ENCODE results near the gene TGFB1I1. TPM values are rescaled to one million over a fixed set of nuclear protein-coding genes. Genes with fewer than 3 reads are reported as not detected.

TGFB1I1 gene
- total and polyA plus RNA-seq, 2 donors (not counting 3 experiments of a cell fraction or from before 2014, with no cell fraction given), result 73.7 to 115 TPM

DNA sequence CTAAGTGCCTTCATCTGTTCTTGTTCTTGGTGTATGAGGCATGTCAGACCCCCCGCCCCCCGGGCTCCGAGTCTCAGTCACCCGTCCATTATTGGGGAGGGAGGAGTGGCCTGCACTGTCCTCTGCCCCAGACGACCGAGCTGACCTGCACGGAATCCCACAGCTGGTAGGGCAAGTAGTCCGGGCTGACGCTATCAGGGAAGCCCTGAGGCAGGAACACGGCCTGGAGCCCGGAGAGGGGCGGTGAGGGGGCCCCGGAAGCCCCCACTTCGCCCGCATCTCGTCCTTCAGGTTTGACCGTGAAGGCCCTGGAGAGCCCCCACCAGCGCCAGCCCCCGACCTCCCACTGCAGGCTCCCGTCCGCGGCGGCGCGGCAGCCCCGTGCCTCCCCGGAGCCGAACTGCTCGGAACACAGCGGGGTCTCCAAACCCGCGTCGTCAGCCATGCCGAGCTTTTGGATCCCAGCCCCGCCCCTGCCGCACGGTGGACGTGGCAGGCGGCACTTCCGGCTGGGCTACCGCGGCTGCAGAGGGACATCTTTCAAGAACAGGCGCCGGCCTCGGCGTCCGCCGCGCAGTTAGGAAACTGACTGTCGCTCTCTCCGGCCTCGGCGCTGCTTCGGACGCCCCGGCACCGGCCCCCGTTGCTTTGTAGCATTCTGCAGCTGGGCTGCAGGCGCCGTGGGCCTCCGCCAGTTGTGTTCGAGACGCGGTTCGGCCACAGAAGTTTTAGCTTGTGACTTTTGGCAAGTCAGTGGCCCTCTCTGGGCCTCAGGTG is 36.2 kb downstream of the TGFB1I1 start, which contains the start of gene RUSF1:
TSS of gene RUSF1 (minus strand) at position 463 of the 777 bp plus-strand sequence. CDS start at position 445, 18 bp downstream.
- FAIRE-seq, result peak; percentile 87
- dilution Hi-C loops (cut with MboI; ENCODE audit: extremely low pct_ligation_motif_present, low sequenced_read_pairs), result no loop called here

DNA sequence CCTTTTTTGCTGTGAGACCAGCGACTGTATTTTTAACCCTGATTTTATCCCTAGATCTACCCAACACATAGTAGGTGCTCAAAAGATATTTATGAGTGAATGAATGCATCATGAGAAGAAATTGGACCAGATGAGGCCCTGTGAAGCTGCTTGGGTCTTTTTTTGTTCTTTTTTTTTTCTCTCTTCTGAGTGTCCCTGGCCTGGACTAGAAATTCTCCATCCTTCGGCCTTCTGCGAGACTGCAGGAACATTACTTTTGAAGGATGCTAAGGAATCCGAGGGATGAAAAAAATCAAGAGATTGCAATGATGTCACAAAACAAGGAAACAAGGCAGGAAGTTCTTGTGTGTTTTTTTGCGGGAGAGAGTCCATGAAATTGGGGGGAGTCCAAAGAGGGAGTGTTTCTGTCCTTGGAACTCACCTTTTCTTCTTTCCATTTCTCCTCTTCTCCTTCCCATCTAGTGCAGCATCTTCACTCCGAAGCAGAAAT is 36.8 kb downstream of the TGFB1I1 start:
- peak overlapping the region; percentile 87 for H3K4me2 ChIP-seq (ENCODE audit: insufficient read depth, low read length)
- H3K9me3 ChIP-seq (replicated peaks; ENCODE audit: control insufficient read depth, insufficient read depth, low read length), result no peaks in the 10 kb centered on the region
- ChIA-PET CTCF (interaction anchor here (0.9 to 1.5 kb wide), 3 partner anchors 11 to 50 kb away, joined by 3 to 4 read pairs (median 4); no protein-coding TSS in a partner anchor), POLR2A (interaction anchor here (0.5 kb wide), 1 partner anchor 37 kb away, joined by 4 read pairs; the partner anchor contains the start of gene TGFB1I1)
- TSS peak; percentile 79 for BruUV-seq (replicated peaks)
- TF ChIP-seq JUN (IDR thresholded peaks at IDR 0.05; ENCODE audit: borderline replicate concordance, insufficient read depth, insufficient read length, low read depth) (no peak), GATA2 (IDR thresholded peaks at IDR 0.05; ENCODE audit: insufficient read depth, insufficient read length, low read depth, low read length) (no peak), FOS (IDR thresholded peaks at IDR 0.05; ENCODE audit: borderline replicate concordance, insufficient read depth, low read length) (no peak), EZH2 (IDR thresholded peaks at IDR 0.05; ENCODE audit: borderline replicate concordance, low read depth, low read length, severe bottlenecking) (no peak), POLR2AphosphoS5 (IDR thresholded peaks at IDR 0.05; ENCODE audit: insufficient read depth, low read depth, low read length) (no peak), MYC (IDR thresholded peaks at IDR 0.05; ENCODE audit: low read depth, low read length) (no peak), POLR2A (IDR thresholded peaks at IDR 0.05; ENCODE audit: low read depth, low read length) (no peak)
- TF ChIP-seq, protein P1, sequence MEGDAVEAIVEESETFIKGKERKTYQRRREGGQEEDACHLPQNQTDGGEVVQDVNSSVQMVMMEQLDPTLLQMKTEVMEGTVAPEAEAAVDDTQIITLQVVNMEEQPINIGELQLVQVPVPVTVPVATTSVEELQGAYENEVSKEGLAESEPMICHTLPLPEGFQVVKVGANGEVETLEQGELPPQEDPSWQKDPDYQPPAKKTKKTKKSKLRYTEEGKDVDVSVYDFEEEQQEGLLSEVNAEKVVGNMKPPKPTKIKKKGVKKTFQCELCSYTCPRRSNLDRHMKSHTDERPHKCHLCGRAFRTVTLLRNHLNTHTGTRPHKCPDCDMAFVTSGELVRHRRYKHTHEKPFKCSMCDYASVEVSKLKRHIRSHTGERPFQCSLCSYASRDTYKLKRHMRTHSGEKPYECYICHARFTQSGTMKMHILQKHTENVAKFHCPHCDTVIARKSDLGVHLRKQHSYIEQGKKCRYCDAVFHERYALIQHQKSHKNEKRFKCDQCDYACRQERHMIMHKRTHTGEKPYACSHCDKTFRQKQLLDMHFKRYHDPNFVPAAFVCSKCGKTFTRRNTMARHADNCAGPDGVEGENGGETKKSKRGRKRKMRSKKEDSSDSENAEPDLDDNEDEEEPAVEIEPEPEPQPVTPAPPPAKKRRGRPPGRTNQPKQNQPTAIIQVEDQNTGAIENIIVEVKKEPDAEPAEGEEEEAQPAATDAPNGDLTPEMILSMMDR (IDR thresholded peaks at IDR 0.05; ENCODE audit: extremely low read depth in 1 of 2, insufficient read depth in 1 of 2, low read depth in 1 of 2, low read length in 2 of 2), result no peak
- TF ChIP-seq, protein P2, sequence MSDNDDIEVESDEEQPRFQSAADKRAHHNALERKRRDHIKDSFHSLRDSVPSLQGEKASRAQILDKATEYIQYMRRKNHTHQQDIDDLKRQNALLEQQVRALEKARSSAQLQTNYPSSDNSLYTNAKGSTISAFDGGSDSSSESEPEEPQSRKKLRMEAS (IDR thresholded peaks at IDR 0.05; ENCODE audit: insufficient read depth, insufficient read length), result no peak
- peak overlapping the region; percentile 94 for H3K9ac ChIP-seq (replicated peaks; ENCODE audit: extremely low read depth, insufficient read depth, low read length)
- H3K9me1 ChIP-seq (replicated peaks; ENCODE audit: control insufficient read depth, extremely low read depth, insufficient read depth, low read length), result no peaks in the 10 kb centered on the region
- DNase-seq (ENCODE audit: low read depth, low spot score), result no peak
- peak; percentile 77 for FAIRE-seq
- H3K27ac ChIP-seq (ENCODE audit: insufficient read depth, low read depth, low read length), result peak overlapping the region; percentile 82
- no peaks in the 10 kb centered on the region for H3K36me3 ChIP-seq (ENCODE audit: control insufficient read depth in 2 of 2, extremely low read depth in 1 of 2, insufficient read depth in 2 of 2, low read length in 2 of 2)
- H3K4me1 ChIP-seq (ENCODE audit: control insufficient read depth, extremely low read depth, insufficient read depth, low read length), result peaks cover 27% of the 10 kb centered on the region
- intact Hi-C loops (cut with micrococcal nuclease), result loop anchor here (1.0 to 10.0 kb wide), 2 partner anchors 49 to 356 kb away; partner anchors contain the start of gene ARMC5
- dilution Hi-C loops (cut with MboI; ENCODE audit: extremely low pct_ligation_motif_present, low sequenced_read_pairs), result no loop called here
- peak overlapping the region; percentile 69 to 90 (median 77) for H3K4me3 ChIP-seq (replicated peaks in 1 of 3; ENCODE audit: insufficient read depth in 1 of 3, low read depth in 1 of 3, low read length in 3 of 3)
- peak overlapping the region; percentile 75 for H2AFZ ChIP-seq (ENCODE audit: low read depth, low read length)
- no peaks in the 10 kb centered on the region for H3K27me3 ChIP-seq (ENCODE audit: control insufficient read depth in 2 of 2, insufficient read depth in 2 of 2, low read length in 2 of 2)
- H4K20me1 ChIP-seq (replicated peaks; ENCODE audit: control insufficient read depth, extremely low read depth, insufficient read depth, low read length), result no peaks in the 10 kb centered on the region
- H3K79me2 ChIP-seq (ENCODE audit: control insufficient read depth, insufficient read depth, low read length), result peaks cover 13% of the 10 kb centered on the region

More for the DNA sequence above, 36.2 kb downstream of the TGFB1I1 start, which contains the start of gene RUSF1:
- TSS peak; percentile 53 for BruUV-seq (replicated peaks)
- peak within 1 kb of the TSS; percentile 69 to 90 (median 77) for H3K4me3 ChIP-seq (replicated peaks in 1 of 3; ENCODE audit: insufficient read depth in 1 of 3, low read depth in 1 of 3, low read length in 3 of 3)
- peaks cover 13% of the 10 kb centered on the region for H3K79me2 ChIP-seq (ENCODE audit: control insufficient read depth, insufficient read depth, low read length)
- DNase-seq (ENCODE audit: low read depth, low spot score), result peak; percentile 89
- H4K20me1 ChIP-seq (replicated peaks; ENCODE audit: control insufficient read depth, extremely low read depth, insufficient read depth, low read length), result no peaks in the 10 kb centered on the region
- H3K4me2 ChIP-seq (ENCODE audit: insufficient read depth, low read length), result peak within 1 kb of the TSS; percentile 87
- H3K9me1 ChIP-seq (replicated peaks; ENCODE audit: control insufficient read depth, extremely low read depth, insufficient read depth, low read length), result no peaks in the 10 kb centered on the region
- H3K4me1 ChIP-seq (ENCODE audit: control insufficient read depth, extremely low read depth, insufficient read depth, low read length), result peaks cover 27% of the 10 kb centered on the region
- ChIA-PET POLR2A (interaction anchor here (0.5 kb wide), 1 partner anchor 36 kb away, joined by 4 read pairs; the partner anchor contains the start of gene TGFB1I1), CTCF (interaction anchor here (0.8 to 1.5 kb wide), 5 partner anchors 9 to 50 kb away, joined by 3 to 5 read pairs (median 4); no protein-coding TSS in a partner anchor)
- TF ChIP-seq GATA2 (IDR thresholded peaks at IDR 0.05; ENCODE audit: insufficient read depth, insufficient read length, low read depth, low read length) (no peak), MYC (IDR thresholded peaks at IDR 0.05; ENCODE audit: low read depth, low read length) (no peak), EZH2 (IDR thresholded peaks at IDR 0.05; ENCODE audit: borderline replicate concordance, low read depth, low read length, severe bottlenecking) (no peak), POLR2A (IDR thresholded peaks at IDR 0.05; ENCODE audit: low read depth, low read length) (peak; percentile 91), POLR2AphosphoS5 (IDR thresholded peaks at IDR 0.05; ENCODE audit: insufficient read depth, low read depth, low read length) (peak; percentile 86)
- TF ChIP-seq, protein P2 (IDR thresholded peaks at IDR 0.05; ENCODE audit: insufficient read depth, insufficient read length), result peak; percentile 28
- no peaks in the 10 kb centered on the region for H3K36me3 ChIP-seq (ENCODE audit: control insufficient read depth in 2 of 2, extremely low read depth in 1 of 2, insufficient read depth in 2 of 2, low read length in 2 of 2)
- no peaks in the 10 kb centered on the region for H3K27me3 ChIP-seq (ENCODE audit: control insufficient read depth in 2 of 2, insufficient read depth in 2 of 2, low read length in 2 of 2)
- H3K27ac ChIP-seq (ENCODE audit: insufficient read depth, low read depth, low read length), result peak within 1 kb of the TSS; percentile 82
- peak within 1 kb of the TSS; percentile 75 for H2AFZ ChIP-seq (ENCODE audit: low read depth, low read length)
- intact Hi-C loops (cut with micrococcal nuclease), result loop anchor here (1.0 to 10.0 kb wide), 2 partner anchors 49 to 357 kb away; partner anchors contain the start of gene ARMC5
- H3K9ac ChIP-seq (replicated peaks; ENCODE audit: extremely low read depth, insufficient read depth, low read length), result peak within 1 kb of the TSS; percentile 94
- H3K9me3 ChIP-seq (replicated peaks; ENCODE audit: control insufficient read depth, insufficient read depth, low read length), result no peaks in the 10 kb centered on the region
